Caki2 (cell line): ENCODE results near the gene EIF4E2. TPM values are rescaled to one million over a fixed set of nuclear protein-coding genes. Genes with fewer than 3 reads are reported as not detected.
"Not testable (repeated sequence)": the region's sequence is repeated elsewhere in the genome, so short reads cannot be mapped to it uniquely, and the experiment has no call there.

Source experiments
- DNase-seq: peaks from one replicate; pipeline ENCODE4 v3.0.0-alpha.2; 2015; ENCODE audit warnings: low read depth
- in situ Hi-C: cut with HindIII; loops from 2 replicates; pipeline ENCODE4 v1.10.0; 2016; ENCODE audit warnings: low sequenced_read_pairs, low pct_unique_long_range_greater_than_20kb, mixed read lengths
- total RNA-seq: library from RNA; depleted of rRNA; stranded (reverse); fragments of >200 nt; shearing (Covaris generic); gene quantifications from 2 replicates; pipeline ENCODE4 v1.2.3, GENCODE V29; 2014; ENCODE audit warnings: low replicate concordance

Gene EIF4E2
- total RNA-seq, 1 experiment from 2014 or later: 146 TPM

- DNase-seq: no peak
- in situ Hi-C loops: no loop called here
These were observed 4.7 kb upstream of the EIF4E2 start for GRCh38 chr2:232545511-232546375.

GRCh38 chr2:232547991-232548390 lies 2.5 kb upstream of the EIF4E2 start:
- no peak for DNase-seq
- in situ Hi-C loops: no loop called here

- in situ Hi-C loops: no loop called here
- no peak for DNase-seq
These were observed 685 bp upstream of the EIF4E2 start for GRCh38 chr2:232549655-232550353.

- in situ Hi-C loops: no loop called here
- DNase-seq: no peak
These were observed 755 bp downstream of the EIF4E2 start for GRCh38 chr2:232551250-232551638.

- no peak for DNase-seq
- in situ Hi-C loops: no loop called here
These were observed 1.3 kb downstream of the EIF4E2 start for GRCh38 chr2:232551776-232552175.

- DNase-seq: no peak
- in situ Hi-C loops: no loop called here
These were observed 5.9 kb downstream of the EIF4E2 start for GRCh38 chr2:232556426-232556825.

GRCh38 chr2:232562515-232563151 lies 12.1 kb downstream of the EIF4E2 start:
- in situ Hi-C loops: no loop called here
- DNase-seq: no peak

GRCh38 chr2:232563580-232563979 lies 13.1 kb downstream of the EIF4E2 start:
- DNase-seq: no peak
- in situ Hi-C loops: no loop called here

GRCh38 chr2:232567721-232568120 lies 17.2 kb downstream of the EIF4E2 start:
- in situ Hi-C loops: no loop called here
- no peak for DNase-seq

- in situ Hi-C loops: no loop called here
These were observed 17.7 kb downstream of the EIF4E2 start for GRCh38 chr2:232568161-232568560.

GRCh38 chr2:232569541-232569940 lies 19.1 kb downstream of the EIF4E2 start:
- no peak for DNase-seq
- in situ Hi-C loops: no loop called here

More at GRCh38 chr2:232568161-232568560, 17.7 kb downstream of the EIF4E2 start:
- DNase-seq: peak; percentile 47

GRCh38 chr2:232570481-232570880 lies 20.0 kb downstream of the EIF4E2 start:
- in situ Hi-C loops, DNase-seq: not testable (repeated sequence)

- in situ Hi-C loops: no loop called here
- DNase-seq: peak; percentile 80
These were observed 20.6 kb downstream of the EIF4E2 start for GRCh38 chr2:232571026-232571474.

GRCh38 chr2:232573042-232573441 lies 22.6 kb downstream of the EIF4E2 start:
- peak; percentile 54 for DNase-seq
- in situ Hi-C loops: no loop called here

- DNase-seq: no peak
- in situ Hi-C loops: no loop called here
These were observed 23.4 kb downstream of the EIF4E2 start for GRCh38 chr2:232573771-232574435.

GRCh38 chr2:232574674-232575403 lies 24.4 kb downstream of the EIF4E2 start:
- DNase-seq: no peak
- in situ Hi-C loops: no loop called here

- in situ Hi-C loops: no loop called here
- no peak for DNase-seq
These were observed 24.9 kb downstream of the EIF4E2 start for GRCh38 chr2:232575404-232575746.

- no peak for DNase-seq
- in situ Hi-C loops: no loop called here
These were observed 26.5 kb downstream of the EIF4E2 start for GRCh38 chr2:232576995-232577394.
